DND-41 (cell line): ENCODE data around the gene CALCA.

Source experiments
- ATAC-seq: fragments of 200-7000 bp; cut with Tn5 transposase; 3 replicates; pipeline ENCODE4 v1.9.1; 2021; ENCODE audit warnings: low read depth; ENCODE audit not compliant: insufficient read depth
- DNase-seq: peaks from one replicate; pipeline ENCODE4 v3.0.0-alpha.2; 2020
- H2AFZ ChIP-seq: 2 replicates; pipeline ENCODE4 v1.6.0; 2012; ENCODE audit warnings: low read depth, low read length
- H3K27ac ChIP-seq: 2 replicates; pipeline ENCODE4 v1.5.1; 2012; ENCODE audit warnings: low read length, inconsistent platforms
- H3K27me3 ChIP-seq: fragments of 200-600 bp; sonication (generic); 2 replicates; pipeline ENCODE4 v1.6.0; 2012; ENCODE audit warnings: low read length, mild to moderate bottlenecking, inconsistent platforms; ENCODE audit not compliant: insufficient read depth, poor library complexity
- H3K36me3 ChIP-seq: 2 replicates; pipeline ENCODE4 v1.5.1; 2012; ENCODE audit warnings: low read length, inconsistent platforms; ENCODE audit not compliant: insufficient read depth
- H3K4me1 ChIP-seq: 2 replicates; pipeline ENCODE4 v1.5.1; 2012; ENCODE audit warnings: mild to moderate bottlenecking, low read length; ENCODE audit not compliant: insufficient read depth
- H3K4me2 ChIP-seq: 2 replicates; pipeline ENCODE4 v1.6.0; 2012; ENCODE audit warnings: mild to moderate bottlenecking, moderate library complexity, low read length, inconsistent platforms; ENCODE audit not compliant: insufficient read depth
- H3K4me3 ChIP-seq, 2 experiments: fragments of 200-600 bp in 1 of 2; shearing (Covaris generic) in 1 of 2; 2 replicates each; pipeline ENCODE4 v1.5.1; 2012 to 2016; ENCODE audit warnings: inconsistent platforms in 2 of 2, low read length in 2 of 2, mild to moderate bottlenecking in 2 of 2, low read depth in 1 of 2, moderate library complexity in 1 of 2
- H3K79me2 ChIP-seq: 2 replicates; pipeline ENCODE4 v1.6.0; 2012; ENCODE audit warnings: low read length, inconsistent platforms; ENCODE audit not compliant: insufficient read depth
- H3K9ac ChIP-seq: 2 replicates; pipeline ENCODE4 v1.6.0; 2012; ENCODE audit warnings: low read depth, mild to moderate bottlenecking, inconsistent platforms, low read length, moderate library complexity
- H3K9me3 ChIP-seq: 2 replicates; pipeline ENCODE4 v1.5.1; 2012; ENCODE audit warnings: low read length, moderate library complexity, mild to moderate bottlenecking, inconsistent platforms; ENCODE audit not compliant: insufficient read depth, severe bottlenecking
- H4K20me1 ChIP-seq: 2 replicates; pipeline ENCODE4 v1.6.0; 2012; ENCODE audit warnings: low read length; ENCODE audit not compliant: insufficient read depth
- EZH2 ChIP-seq: IDR thresholded peaks from 3 replicates; pipeline ENCODE4 v1.6.1; 2012; ENCODE audit warnings: borderline replicate concordance, low read depth, mild to moderate bottlenecking, moderate library complexity, low read length, inconsistent platforms; ENCODE audit not compliant: severe bottlenecking
- TF ChIP-seq, protein P1 (sequence below): IDR thresholded peaks from 2 replicates; pipeline ENCODE4 v1.5.1; 2012; ENCODE audit warnings: borderline replicate concordance, low read length, moderate library complexity, mild to moderate bottlenecking; ENCODE audit not compliant: poor library complexity, severe bottlenecking; ENCODE audit errors: extremely low read depth

The CALCA gene

GRCh38 chr11:14954581-14954980, 17.6 kb downstream of the CALCA start:
- TF ChIP-seq EZH2: no peak
- TF ChIP-seq, protein P1, sequence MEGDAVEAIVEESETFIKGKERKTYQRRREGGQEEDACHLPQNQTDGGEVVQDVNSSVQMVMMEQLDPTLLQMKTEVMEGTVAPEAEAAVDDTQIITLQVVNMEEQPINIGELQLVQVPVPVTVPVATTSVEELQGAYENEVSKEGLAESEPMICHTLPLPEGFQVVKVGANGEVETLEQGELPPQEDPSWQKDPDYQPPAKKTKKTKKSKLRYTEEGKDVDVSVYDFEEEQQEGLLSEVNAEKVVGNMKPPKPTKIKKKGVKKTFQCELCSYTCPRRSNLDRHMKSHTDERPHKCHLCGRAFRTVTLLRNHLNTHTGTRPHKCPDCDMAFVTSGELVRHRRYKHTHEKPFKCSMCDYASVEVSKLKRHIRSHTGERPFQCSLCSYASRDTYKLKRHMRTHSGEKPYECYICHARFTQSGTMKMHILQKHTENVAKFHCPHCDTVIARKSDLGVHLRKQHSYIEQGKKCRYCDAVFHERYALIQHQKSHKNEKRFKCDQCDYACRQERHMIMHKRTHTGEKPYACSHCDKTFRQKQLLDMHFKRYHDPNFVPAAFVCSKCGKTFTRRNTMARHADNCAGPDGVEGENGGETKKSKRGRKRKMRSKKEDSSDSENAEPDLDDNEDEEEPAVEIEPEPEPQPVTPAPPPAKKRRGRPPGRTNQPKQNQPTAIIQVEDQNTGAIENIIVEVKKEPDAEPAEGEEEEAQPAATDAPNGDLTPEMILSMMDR: no peak
- Histone ChIP-seq H3K36me3 (no peaks in the 10 kb centered on the region), H3K79me2 (no peaks in the 10 kb centered on the region), H4K20me1 (no peaks in the 10 kb centered on the region), H3K27me3 (peaks cover 3% of the 10 kb centered on the region), H3K4me1 (no peaks in the 10 kb centered on the region), H3K27ac (no peak overlapping the region), H2AFZ (no peak overlapping the region), H3K9me3 (no peaks in the 10 kb centered on the region), H3K4me2 (no peak overlapping the region), H3K9ac (no peak overlapping the region), H3K4me3 (no peak overlapping the region)
- no peak for ATAC-seq
- DNase-seq: no peak

DNA sequence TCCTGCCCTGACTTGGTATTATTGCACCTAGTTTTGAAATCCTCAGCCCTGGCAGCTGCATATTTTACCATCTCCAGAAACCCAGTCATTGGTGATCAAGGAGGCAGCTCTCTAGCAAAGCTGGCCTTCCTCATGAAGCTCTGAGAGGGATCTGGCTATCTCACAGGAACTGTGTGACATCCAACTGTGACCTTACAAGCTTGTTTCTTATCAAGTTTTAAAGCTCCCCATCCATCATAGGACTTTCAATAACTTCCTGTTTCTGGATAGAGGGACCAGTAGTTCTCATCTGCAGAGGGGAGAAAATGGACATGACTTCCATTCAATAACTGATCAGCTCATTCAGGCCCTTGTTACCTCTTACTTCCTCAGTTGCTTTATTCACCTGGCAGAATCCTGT, 18.2 kb downstream of the CALCA start:
- H3K27ac ChIP-seq: no peak overlapping the region
- no peaks in the 10 kb centered on the region for H4K20me1 ChIP-seq
- H3K4me3 ChIP-seq: no peak overlapping the region
- no peak overlapping the region for H2AFZ ChIP-seq
- ATAC-seq (no peak), DNase-seq (no peak)
- H3K27me3 ChIP-seq: peaks cover 3% of the 10 kb centered on the region
- TF ChIP-seq EZH2: no peak
- TF ChIP-seq, protein P1: no peak
- H3K36me3 ChIP-seq: no peaks in the 10 kb centered on the region
- H3K9me3 ChIP-seq: no peaks in the 10 kb centered on the region
- H3K79me2 ChIP-seq: no peaks in the 10 kb centered on the region
- no peak overlapping the region for H3K4me2 ChIP-seq
- no peak overlapping the region for H3K9ac ChIP-seq
- H3K4me1 ChIP-seq: no peaks in the 10 kb centered on the region

- no peaks in the 10 kb centered on the region for H4K20me1 ChIP-seq
- no peak overlapping the region for H3K4me2 ChIP-seq
- no peak overlapping the region for H3K4me3 ChIP-seq
- H3K4me1 ChIP-seq: no peaks in the 10 kb centered on the region
- H3K27ac ChIP-seq: no peak overlapping the region
- no peak overlapping the region for H2AFZ ChIP-seq
- H3K27me3 ChIP-seq: peaks cover 12% of the 10 kb centered on the region
- no peaks in the 10 kb centered on the region for H3K9me3 ChIP-seq
- H3K9ac ChIP-seq: no peak overlapping the region
- H3K79me2 ChIP-seq: no peaks in the 10 kb centered on the region
- no peaks in the 10 kb centered on the region for H3K36me3 ChIP-seq
- no peak for ATAC-seq
- TF ChIP-seq EZH2: no peak
- TF ChIP-seq, protein P1: no peak
- DNase-seq: no peak
These were observed 22.6 kb downstream of the CALCA start for GRCh38 chr11:14949437-14950147.

DNA sequence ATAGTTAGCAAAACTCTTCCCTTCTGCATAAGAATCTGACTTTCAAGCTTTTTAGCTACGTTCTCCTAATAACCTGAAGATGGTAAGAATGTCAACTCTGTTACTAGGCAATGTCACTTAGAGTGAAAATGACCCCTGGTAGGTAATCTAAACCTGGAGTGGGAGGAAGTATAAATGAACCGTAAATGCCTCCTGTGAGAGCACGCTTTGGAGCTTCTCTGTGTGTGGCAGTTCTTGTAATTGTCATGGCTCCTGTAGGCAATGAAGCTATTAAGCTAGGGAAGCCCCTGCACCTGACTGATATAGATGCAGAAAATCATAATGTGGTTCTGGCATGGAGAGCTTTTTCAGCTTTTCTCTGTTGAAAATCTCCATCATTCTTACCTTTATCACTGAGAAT, 29.4 kb downstream of the CALCA start:
- no peaks in the 10 kb centered on the region for H4K20me1 ChIP-seq
- H3K27me3 ChIP-seq: peaks cover 2% of the 10 kb centered on the region
- no peak overlapping the region for H3K4me3 ChIP-seq
- no peak overlapping the region for H2AFZ ChIP-seq
- no peak overlapping the region for H3K4me2 ChIP-seq
- no peak for DNase-seq
- no peaks in the 10 kb centered on the region for H3K4me1 ChIP-seq
- H3K36me3 ChIP-seq: no peaks in the 10 kb centered on the region
- peaks cover 2% of the 10 kb centered on the region for H3K9me3 ChIP-seq
- H3K9ac ChIP-seq: no peak overlapping the region
- no peak overlapping the region for H3K27ac ChIP-seq
- TF ChIP-seq, protein P1: no peak
- no peak for TF ChIP-seq EZH2
- no peaks in the 10 kb centered on the region for H3K79me2 ChIP-seq
- ATAC-seq: no peak
